A549 (cell line): ENCODE data around the gene YWHAG. TPM values are rescaled to one million over a fixed set of nuclear protein-coding genes. Genes with fewer than 3 reads are reported as not detected.
"Not testable (repeated sequence)": the region's sequence is repeated elsewhere in the genome, so short reads cannot be mapped to it uniquely, and the experiment has no call there.

Source experiments
- ATAC-seq, 2 experiments: fragments of 200-7000 bp in 1 of 2; fragments of >200 bp in 1 of 2; cut with Nextera tagmentation in 1 of 2; cut with Tn5 transposase in 1 of 2; 3 replicates each; pipeline versions ENCODE4 v1.8.0 to v1.9.1; 2018 to 2020; ENCODE audit warnings: mild to moderate bottlenecking in 1 of 2, moderate library complexity in 1 of 2
- CTCF ChIA-PET: fragments of 300-600 bp; sonication (Branson Sonifier 250); formaldehyde crosslinking; extraction: SDS; loops from one replicate; lab custom pipeline; 2021; ENCODE audit warnings: antibody characterized with exemption, inconsistent platforms; lab: Yijun Ruan, JAX
- POLR2A ChIA-PET: fragments of 350-600 bp; formaldehyde crosslinking; extraction: SDS; loops from one replicate; lab custom pipeline; 2021; ENCODE audit warnings: antibody characterized with exemption, inconsistent platforms; lab: Yijun Ruan, JAX
- DNase-seq, 2 experiments: peaks; one replicate each; pipeline versions ENCODE4 v3.0.0 to v3.0.0-alpha.2; 2011 to 2016; ENCODE audit warnings: low read depth in 1 of 2, low spot score in 1 of 2
- FAIRE-seq: peaks from 2 replicates; lab custom pipeline; 2011; peaks lifted over from hg19 to GRCh38; lab: Jason Lieb, UNC
- H3K27ac ChIP-seq, 2 experiments: fragments of >200 bp; sonication (Bioruptor Twin); formaldehyde crosslinking; 3 replicates each; pipeline ENCODE4 v1.5.1; 2016 to 2017
- H3K4me1 ChIP-seq: fragments of >200 bp; sonication (Bioruptor Twin); formaldehyde crosslinking; 3 replicates; pipeline ENCODE4 v1.6.1; 2016
- H3K4me2 ChIP-seq: fragments of >200 bp; sonication (Bioruptor Twin); formaldehyde crosslinking; 3 replicates; pipeline ENCODE4 v1.6.1; 2016
- H3K4me3 ChIP-seq: fragments of >200 bp; sonication (Bioruptor Twin); formaldehyde crosslinking; 3 replicates; pipeline ENCODE4 v1.5.1; 2016
- H3K9me3 ChIP-seq: fragments of >200 bp; sonication (Bioruptor Twin); formaldehyde crosslinking; 3 replicates; pipeline ENCODE4 v1.6.1; 2016
- BHLHE40 ChIP-seq: IDR thresholded peaks from 2 replicates; pipeline ENCODE4 v1.6.1; 2012; ENCODE audit warnings: low read depth, low read length, inconsistent platforms
- CBX2 ChIP-seq: fragments of 200-600 bp; sonication (generic); IDR thresholded peaks from 2 replicates; pipeline ENCODE4 v1.6.1; 2016; ENCODE audit warnings: low read depth, mild to moderate bottlenecking, borderline replicate concordance
- CTCF ChIP-seq: fragments of >200 bp; sonication (Bioruptor Twin); formaldehyde crosslinking; IDR thresholded peaks from 3 replicates; pipeline ENCODE4 v1.5.1; 2016
- E2F6 ChIP-seq: IDR thresholded peaks from 2 replicates; pipeline ENCODE4 v1.6.1; 2012; ENCODE audit warnings: low read depth, borderline replicate concordance
- EHF ChIP-seq: fragments of 250-450 bp; sonication (Bioruptor Pico); IDR thresholded peaks from 2 replicates; pipeline ENCODE4 v1.5.0; 2020; ENCODE audit warnings: mild to moderate bottlenecking
- FOSB ChIP-seq: fragments of 250-450 bp; sonication (Bioruptor Pico); IDR thresholded peaks from 2 replicates; pipeline ENCODE4 v1.5.0; 2020; ENCODE audit warnings: mild to moderate bottlenecking, moderate library complexity
- HMGXB4 ChIP-seq: fragments of 250-450 bp; sonication (Bioruptor Pico); IDR thresholded peaks from 2 replicates; pipeline ENCODE4 v1.5.0; 2021; ENCODE audit warnings: mild to moderate bottlenecking, moderate library complexity, borderline replicate concordance
- JUNB ChIP-seq: fragments of >200 bp; sonication (Bioruptor Twin); formaldehyde crosslinking; IDR thresholded peaks from 2 replicates; pipeline ENCODE4 v1.6.1; 2016
- KDM1A ChIP-seq: fragments of 200-600 bp; sonication (generic); IDR thresholded peaks from 2 replicates; pipeline ENCODE4 v1.6.1; 2016; ENCODE audit warnings: low read depth, mild to moderate bottlenecking
- MAFK ChIP-seq: fragments of 450-650 bp; IDR thresholded peaks from 2 replicates; pipeline ENCODE4 v1.6.1; 2014; ENCODE audit not compliant: partially characterized antibody
- NPAS2 ChIP-seq: fragments of 250-450 bp; sonication (Bioruptor Pico); IDR thresholded peaks from 2 replicates; pipeline ENCODE4 v1.8.0; 2022; ENCODE audit warnings: mild to moderate bottlenecking, moderate library complexity, borderline replicate concordance
- POLR2AphosphoS2 ChIP-seq: conservative IDR thresholded peaks from 2 replicates; pipeline ENCODE4 v1.6.1; 2012; ENCODE audit warnings: low read length, improper control_type of control experiment, inconsistent platforms
- RAD21 ChIP-seq, 2 experiments: fragments of >200 bp in 1 of 2; sonication (Bioruptor Twin) in 1 of 2; formaldehyde crosslinking in 1 of 2; IDR thresholded peaks in 1 of 2; conservative IDR thresholded peaks in 1 of 2; 2 replicates in 1 of 2; 3 replicates in 1 of 2; pipeline ENCODE4 v1.6.1; 2012 to 2018; ENCODE audit warnings: inconsistent platforms in 1 of 2
- RFX5 ChIP-seq: fragments of 450-650 bp; IDR thresholded peaks from 2 replicates; pipeline ENCODE4 v1.7.1; 2014; ENCODE audit warnings: antibody characterized with exemption, mild to moderate bottlenecking, moderate library complexity
- RNF2 ChIP-seq: fragments of 200-600 bp; sonication (generic); IDR thresholded peaks from 2 replicates; pipeline ENCODE4 v1.6.1; 2016; ENCODE audit warnings: low read depth, mild to moderate bottlenecking, antibody characterized with exemption, moderate library complexity, borderline replicate concordance
- SMC3 ChIP-seq: fragments of >200 bp; sonication (Bioruptor Twin); formaldehyde crosslinking; IDR thresholded peaks from 3 replicates; pipeline ENCODE4 v1.6.1; 2018; ENCODE audit warnings: inconsistent platforms
- TFCP2L1 ChIP-seq: fragments of 250-450 bp; sonication (Bioruptor Pico); IDR thresholded peaks from 2 replicates; pipeline ENCODE4 v1.5.0; 2021; ENCODE audit warnings: mild to moderate bottlenecking
- ZFP36 ChIP-seq: fragments of 450-650 bp; IDR thresholded peaks from 2 replicates; pipeline ENCODE4 v1.6.1; 2014; ENCODE audit warnings: borderline replicate concordance; ENCODE audit not compliant: partially characterized antibody
- WGBS: methylation state at CpG from one replicate; pipeline ENCODE4 v1.1.6; 2017; ENCODE audit errors: missing lambda C conversion rate; 5-methylcytosine and 5-hydroxymethylcytosine counted together
- polyA plus RNA-seq, 4 experiments: library from polyadenylated mRNA; depleted of rRNA in 3 of 4; stranded (reverse); fragments of >200 nt; fragmentation: RNase III in 1 of 4; extraction: RNeasy Plus Mini Kit Qiagen cat#74134 plus additional on column Dnase treatment in 1 of 4; gene quantifications; 2 replicates in 3 of 4; 3 replicates in 1 of 4; pipeline ENCODE4 v1.2.3, GENCODE V29; 2011 to 2017
- TF ChIP-seq, protein P1 (sequence below): IDR thresholded peaks from 2 replicates; pipeline ENCODE4 v1.6.1; 2012
- TF ChIP-seq, protein P2 (sequence below): fragments of 450-650 bp; IDR thresholded peaks from 2 replicates; pipeline ENCODE4 v1.6.1; 2014; ENCODE audit warnings: antibody characterized with exemption

YWHAG gene
- polyA plus RNA-seq, 2 of the 4 experiments (the other 2 are of a cell fraction): 141 to 302 TPM

DNA sequence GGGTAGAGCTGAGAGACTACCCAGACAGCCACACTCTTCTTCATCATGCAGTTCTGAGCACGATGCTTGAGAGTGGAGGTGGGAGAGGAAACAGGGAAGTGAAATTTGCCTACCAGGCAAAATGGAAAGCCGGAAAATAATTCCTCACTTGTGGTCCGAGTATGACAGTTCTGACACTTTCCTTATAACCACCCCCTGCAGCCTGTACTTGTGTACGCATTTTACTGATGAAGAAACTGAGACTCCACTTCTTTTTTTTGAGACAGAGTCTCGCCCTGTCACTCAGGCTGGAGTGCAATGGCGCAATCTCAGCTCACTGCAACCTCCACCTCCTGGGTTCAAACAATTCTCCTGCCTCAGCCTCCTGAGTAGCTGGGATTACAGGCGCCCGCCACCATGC is 44.3 kb upstream of the YWHAG start:
- ATAC-seq, H3K27ac ChIP-seq, H3K4me2 ChIP-seq, FAIRE-seq, DNase-seq, H3K4me3 ChIP-seq, H3K9me3 ChIP-seq, CTCF ChIA-PET, POLR2A ChIA-PET: not testable (repeated sequence)
- 88% methylated on average over 8 of the region's 8 CpGs for WGBS
- peak; percentile 65 for TF ChIP-seq MAFK
- H3K4me1 ChIP-seq: peaks cover 16% of the 10 kb centered on the region; the same call in 2 of the 3 replicates

DNA sequence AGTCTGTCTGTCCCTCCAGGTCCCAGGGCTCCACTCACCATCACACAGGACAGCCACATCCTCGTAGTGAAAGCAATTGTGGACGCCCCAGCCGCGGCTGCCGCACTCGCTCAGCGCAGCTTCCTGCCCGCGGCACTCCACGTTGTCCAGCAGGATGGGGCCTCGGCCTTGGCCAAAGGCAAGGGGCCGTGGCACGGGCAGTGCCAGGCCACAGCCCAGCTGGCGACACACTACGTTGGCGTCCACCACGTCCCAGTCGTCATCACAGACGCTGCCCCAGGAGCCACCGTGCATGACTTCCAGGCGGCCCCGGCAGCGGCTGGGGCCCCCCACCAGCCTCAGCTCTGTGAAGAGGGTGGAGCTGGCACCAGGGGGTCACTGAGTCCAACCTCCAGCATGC is 41.5 kb upstream of the YWHAG start:
- DNase-seq (no peak), FAIRE-seq (no peak), ATAC-seq (no peak)
- Histone ChIP-seq H3K27ac (no peak overlapping the region), H3K4me1 (peaks cover 30% of the 10 kb centered on the region), H3K4me2 (no peak overlapping the region), H3K4me3 (no peak overlapping the region), H3K9me3 (no peaks in the 10 kb centered on the region)
- TF ChIP-seq KDM1A: no peak
- TF ChIP-seq TFCP2L1 (CRISPR knock-in tag): no peak
- no peak for TF ChIP-seq JUNB
- TF ChIP-seq, protein P1, sequence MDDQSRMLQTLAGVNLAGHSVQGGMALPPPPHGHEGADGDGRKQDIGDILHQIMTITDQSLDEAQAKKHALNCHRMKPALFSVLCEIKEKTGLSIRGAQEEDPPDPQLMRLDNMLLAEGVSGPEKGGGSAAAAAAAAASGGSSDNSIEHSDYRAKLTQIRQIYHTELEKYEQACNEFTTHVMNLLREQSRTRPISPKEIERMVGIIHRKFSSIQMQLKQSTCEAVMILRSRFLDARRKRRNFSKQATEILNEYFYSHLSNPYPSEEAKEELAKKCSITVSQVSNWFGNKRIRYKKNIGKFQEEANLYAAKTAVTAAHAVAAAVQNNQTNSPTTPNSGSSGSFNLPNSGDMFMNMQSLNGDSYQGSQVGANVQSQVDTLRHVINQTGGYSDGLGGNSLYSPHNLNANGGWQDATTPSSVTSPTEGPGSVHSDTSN: no peak
- no peak for TF ChIP-seq CTCF
- TF ChIP-seq, protein P2, sequence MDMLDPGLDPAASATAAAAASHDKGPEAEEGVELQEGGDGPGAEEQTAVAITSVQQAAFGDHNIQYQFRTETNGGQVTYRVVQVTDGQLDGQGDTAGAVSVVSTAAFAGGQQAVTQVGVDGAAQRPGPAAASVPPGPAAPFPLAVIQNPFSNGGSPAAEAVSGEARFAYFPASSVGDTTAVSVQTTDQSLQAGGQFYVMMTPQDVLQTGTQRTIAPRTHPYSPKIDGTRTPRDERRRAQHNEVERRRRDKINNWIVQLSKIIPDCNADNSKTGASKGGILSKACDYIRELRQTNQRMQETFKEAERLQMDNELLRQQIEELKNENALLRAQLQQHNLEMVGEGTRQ: no peak
- TF ChIP-seq HMGXB4 (CRISPR knock-in tag): no peak
- no peak for TF ChIP-seq BHLHE40
- TF ChIP-seq RNF2: no peak
- no peak for TF ChIP-seq RFX5
- TF ChIP-seq FOSB (CRISPR knock-in tag): no peak
- no peak for TF ChIP-seq NPAS2 (CRISPR knock-in tag)
- TF ChIP-seq ZFP36: no peak
- no peak for TF ChIP-seq RAD21 (conservative IDR thresholded peaks at IDR 0.05 in 1 of 2, IDR thresholded peaks at IDR 0.05 in 1 of 2)
- TF ChIP-seq CBX2: no peak
- no peak for TF ChIP-seq E2F6
- no peak for TF ChIP-seq SMC3
- TF ChIP-seq EHF (CRISPR knock-in tag): no peak
- no peak for TF ChIP-seq POLR2AphosphoS2
- POLR2A ChIA-PET: no interaction called here
- WGBS: 96% methylated on average over 17 of the region's 23 CpGs
- CTCF ChIA-PET: interaction anchor here (0.6 kb wide), 1 partner anchor 329 kb away, joined by 3 read pairs; no protein-coding TSS in a partner anchor
